GM19025 (cell line): ENCODE data around the gene FTCD.
"Not testable (repeated sequence)": the region's sequence is repeated elsewhere in the genome, so short reads cannot be mapped to it uniquely, and the experiment has no call there.

ENCODE experiments used
- ATAC-seq: cut with Tn5 transposase; IDR thresholded peaks from one replicate; pipeline ENCODE4 v1.9.1; 2021; ENCODE audit warnings: mild to moderate bottlenecking, low read depth, moderate library complexity; ENCODE audit not compliant: unreplicated experiment

Gene FTCD

DNA sequence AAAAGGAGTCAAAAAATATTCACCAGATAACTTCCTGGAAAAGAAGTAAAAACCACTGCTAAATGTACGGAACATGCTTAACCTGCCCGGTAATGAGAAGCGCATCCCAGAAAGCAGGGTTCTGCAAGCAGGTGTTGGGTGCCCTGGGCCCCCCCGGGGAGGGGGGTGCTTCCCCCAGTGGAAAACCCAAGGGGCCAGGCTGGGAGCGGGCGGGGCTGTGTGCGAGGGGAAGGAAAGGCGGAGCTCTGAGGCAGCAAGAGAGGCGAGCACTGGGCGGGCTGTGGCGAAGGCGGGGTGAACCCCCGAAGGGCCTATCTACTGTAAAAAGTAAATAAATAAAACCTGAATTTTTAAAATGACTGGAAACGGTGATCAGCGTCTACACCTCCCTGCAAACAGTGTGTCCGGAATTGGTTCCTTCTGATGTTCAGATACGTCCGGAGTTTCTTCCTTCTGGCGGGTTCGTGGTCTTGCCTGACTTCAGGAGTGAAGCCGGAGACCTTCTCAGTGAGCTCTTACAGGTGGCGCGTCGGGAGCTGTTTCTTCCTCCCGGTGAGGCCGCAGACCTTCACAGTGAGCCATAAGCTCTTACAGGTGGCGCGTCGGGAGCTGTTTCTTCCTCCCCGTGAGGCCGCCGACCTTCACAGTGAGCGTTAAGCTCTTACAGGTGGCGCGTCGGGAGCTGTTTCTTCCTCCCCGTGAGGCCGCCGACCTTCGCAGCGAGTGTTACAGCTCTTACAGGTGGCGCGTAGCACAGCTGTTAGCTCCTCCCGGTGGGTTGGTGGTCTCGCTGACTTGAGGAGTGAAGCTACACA, 13.4 kb downstream of the FTCD start:
- no peak for ATAC-seq

DNA sequence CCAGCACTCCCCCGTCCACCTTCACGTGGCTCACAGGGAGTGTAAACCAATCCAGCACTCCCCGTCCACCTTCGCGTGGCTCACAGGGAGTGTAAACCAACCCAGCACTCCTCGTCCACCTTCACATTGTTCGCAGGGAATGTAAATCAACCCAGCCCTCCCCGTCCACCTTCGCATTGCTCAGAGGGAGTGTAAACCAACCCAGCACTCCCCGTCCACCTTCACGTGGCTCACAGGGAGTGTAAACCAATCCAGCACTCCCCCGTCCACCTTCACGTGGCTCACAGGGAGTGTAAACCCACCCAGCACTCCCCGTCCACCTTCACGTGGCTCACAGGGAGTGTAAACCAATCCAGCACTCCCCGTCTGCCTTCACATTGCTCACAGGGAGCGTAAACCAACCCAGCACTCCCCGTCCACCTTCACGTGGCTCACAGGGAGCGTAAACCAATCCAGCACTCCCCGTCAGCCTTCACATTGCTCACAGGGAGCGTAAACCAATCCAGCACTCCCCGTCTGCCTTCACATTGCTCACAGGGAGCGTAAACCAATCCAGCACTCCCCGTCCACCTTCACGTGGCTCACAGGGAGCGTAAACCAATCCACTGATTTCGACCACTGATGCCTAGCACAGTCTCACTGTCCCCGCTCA, 14.9 kb downstream of the FTCD start:
- not testable (repeated sequence) for ATAC-seq

GRCh38 chr21:46139686-46140085, 15.7 kb downstream of the FTCD start:
- no peak for ATAC-seq

- no peak for ATAC-seq
These were observed 16.9 kb downstream of the FTCD start for GRCh38 chr21:46138383-46138970.

DNA sequence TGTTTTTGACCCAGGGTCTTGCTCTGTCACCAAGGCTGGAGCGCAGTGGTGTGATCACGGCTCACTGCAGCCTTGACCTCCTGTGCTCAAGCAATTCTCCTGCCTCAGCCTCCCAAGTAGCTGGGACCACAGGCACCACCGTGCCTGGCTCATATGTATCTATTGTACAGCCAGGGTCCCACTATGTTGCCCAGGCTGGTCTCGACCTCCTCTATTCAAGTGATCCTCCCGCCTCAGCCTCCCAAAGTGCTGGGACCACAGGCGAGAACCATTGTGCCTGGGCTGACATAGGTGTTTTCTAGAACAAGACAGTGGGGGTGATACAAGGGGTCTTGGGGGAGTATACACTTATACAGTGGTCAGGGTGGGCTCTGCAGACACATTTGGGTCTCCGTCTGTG, 17.5 kb downstream of the FTCD start:
- no peak for ATAC-seq

GRCh38 chr21:46136739-46137349, 18.5 kb downstream of the FTCD start:
- no peak for ATAC-seq

DNA sequence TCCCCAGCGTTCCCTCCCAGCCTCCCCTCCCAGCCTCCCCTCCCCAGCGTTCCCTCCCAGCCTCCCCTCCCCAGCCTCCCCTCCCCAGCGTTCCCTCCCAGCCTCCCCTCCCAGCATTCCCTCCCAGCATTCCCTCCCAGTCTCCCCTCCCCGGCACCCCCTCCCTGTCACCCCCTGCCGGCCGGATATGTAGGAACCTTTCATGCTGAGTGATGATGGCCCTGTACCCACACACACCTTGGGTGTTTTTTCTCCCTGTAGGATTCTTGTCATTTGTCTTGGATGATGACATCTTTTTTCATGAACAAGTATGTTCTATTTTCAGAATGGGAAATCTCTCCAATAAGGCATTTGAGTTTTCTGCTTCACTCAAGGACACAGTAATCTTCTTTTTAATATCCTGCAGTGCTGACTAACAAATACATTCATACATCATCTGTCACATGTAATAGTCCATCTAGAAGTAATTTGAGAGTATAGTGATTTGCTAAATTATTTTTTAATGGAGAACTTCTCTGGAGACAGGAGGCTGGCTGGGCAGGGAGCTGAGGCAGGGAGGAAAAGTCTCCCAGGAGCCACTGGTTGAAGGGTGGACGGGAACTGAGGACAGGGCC, 19.5 kb downstream of the FTCD start:
- ATAC-seq, result no peak

- no peak for ATAC-seq
These were observed 23.3 kb downstream of the FTCD start for GRCh38 chr21:46131838-46132651.

- ATAC-seq, result no peak
These were observed 23.9 kb downstream of the FTCD start for GRCh38 chr21:46131588-46131837.

DNA sequence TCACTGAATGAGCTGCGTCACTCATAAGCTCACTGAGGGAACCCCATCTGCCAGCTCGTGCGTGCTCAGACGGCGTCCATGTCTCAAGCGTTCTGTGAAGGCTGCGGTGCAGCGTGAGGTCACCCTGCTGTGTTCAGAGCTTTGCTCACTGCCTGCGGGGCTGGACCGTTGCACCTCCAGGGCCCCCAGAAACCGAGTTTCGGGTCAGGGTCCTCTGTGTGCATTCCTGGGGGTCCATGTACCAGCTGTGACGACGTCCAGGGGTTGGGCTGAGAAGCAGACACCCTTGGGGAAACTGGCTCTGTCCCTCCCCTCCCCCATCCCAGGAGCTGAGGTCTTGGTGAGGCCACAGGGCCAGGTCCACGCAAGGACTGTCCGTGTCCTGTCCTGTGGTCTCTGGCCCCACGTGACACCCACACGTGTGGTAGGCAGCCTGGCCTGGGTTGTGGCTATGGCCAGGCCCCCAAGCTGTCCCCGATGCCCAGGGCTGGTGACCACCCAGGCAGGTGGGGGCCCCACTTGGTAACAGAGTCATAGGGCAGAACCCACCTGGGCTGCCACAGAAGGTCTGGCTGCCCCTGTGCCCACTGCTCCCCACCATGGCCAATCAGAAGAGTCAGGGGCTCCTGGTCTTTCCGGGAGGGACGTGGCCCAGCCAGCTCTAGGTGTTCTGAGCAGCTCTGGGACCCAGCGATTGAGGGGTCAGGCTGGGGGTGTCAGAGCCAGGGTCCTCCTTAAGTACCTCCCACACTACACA, 24.4 kb downstream of the FTCD start:
- ATAC-seq, result no peak

DNA sequence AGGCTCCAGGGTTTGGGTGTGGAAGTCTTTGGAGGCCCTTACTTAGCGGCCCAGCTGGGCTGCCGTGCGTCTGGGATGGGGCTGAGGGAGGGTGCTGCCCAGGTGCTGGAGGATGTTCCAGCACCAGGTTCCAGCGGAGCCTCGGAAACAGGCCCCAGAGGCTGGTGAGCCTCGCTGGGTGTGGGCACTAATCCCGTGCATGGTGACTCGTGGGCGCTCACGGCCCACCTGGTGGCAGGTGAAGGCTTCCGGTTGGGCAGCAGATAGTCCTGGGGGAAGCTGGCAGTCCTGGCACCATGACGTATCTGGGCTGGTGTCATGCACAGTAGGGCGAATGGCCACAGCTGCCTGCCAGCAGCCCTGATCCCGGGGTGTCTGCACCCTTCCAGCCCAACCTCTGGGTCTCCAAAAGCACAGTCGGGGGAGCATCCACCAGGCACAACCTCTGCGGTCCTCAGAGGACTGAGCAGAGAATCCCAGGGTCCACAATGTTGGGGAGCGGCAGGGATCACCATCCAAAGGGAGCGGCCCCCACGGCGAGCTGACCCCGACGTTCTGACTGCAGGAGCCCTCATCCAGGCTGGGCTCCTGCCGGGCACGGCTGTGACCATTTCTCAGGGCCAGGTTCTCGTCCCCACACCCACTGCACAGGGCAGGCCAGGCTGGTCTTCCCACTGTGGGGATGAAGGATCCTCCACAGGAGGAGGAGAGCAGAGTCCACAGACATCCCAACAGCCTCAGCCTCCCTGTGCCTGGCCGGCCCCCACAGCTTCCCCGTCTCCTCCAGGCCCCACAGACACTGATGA, 25.3 kb downstream of the FTCD start:
- ATAC-seq, result no peak

- ATAC-seq, result no peak
These were observed 26.3 kb downstream of the FTCD start for GRCh38 chr21:46128933-46129571.

- ATAC-seq, result no peak
These were observed 27.1 kb downstream of the FTCD start for GRCh38 chr21:46128106-46128932.

DNA sequence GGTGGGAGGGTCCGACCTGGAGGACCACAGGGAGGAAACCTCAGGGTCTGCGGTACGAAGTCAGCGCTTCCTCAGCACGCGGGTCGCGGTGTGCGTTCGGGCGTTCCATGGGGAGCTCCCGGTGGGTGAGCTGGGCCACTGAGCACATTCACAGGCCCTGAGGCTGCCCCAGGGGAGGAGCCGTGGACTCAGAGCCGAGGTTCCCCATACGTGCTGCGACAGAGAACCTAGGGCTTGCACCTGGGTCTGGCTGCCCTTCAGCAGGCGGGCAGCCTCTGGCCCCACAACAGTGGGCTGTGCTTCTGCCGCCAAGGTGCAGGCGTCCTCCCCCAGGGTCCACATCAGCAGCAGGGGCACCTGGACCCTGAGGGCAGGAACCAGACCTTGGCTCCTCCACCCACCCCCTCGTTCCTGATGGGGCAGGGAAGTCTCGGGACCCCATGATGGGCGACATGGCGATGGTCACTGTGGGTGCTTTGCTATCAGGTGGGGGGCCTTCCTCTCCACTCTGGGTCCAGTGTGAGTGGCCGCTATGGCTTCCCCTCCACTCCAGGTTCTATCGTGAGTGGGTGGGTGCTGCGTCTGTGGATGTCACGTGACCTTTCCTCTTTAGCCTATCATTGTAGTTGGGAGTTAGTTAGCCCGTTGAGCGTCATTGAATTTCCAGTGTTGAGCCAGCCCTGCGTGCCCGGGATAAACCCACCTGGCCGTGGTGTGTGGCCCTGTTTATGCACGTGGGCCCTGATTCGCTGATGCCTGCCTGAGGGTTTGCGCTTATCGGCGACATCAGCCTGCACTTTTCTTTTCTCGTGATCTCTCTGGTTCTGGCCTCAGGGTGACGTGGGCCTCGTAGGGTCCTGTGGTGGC, 27.9 kb downstream of the FTCD start:
- no peak for ATAC-seq

- no peak for ATAC-seq
These were observed 28.8 kb downstream of the FTCD start for GRCh38 chr21:46126309-46127238.
